Astrocyte (in vitro differentiated cells and primary cell): ENCODE measurements around the gene KBTBD12.

ENCODE experiments used
- EZH2 ChIP-seq: IDR thresholded peaks from 2 replicates; pipeline ENCODE4 v1.6.1; 2012; ENCODE audit warnings: mild to moderate bottlenecking, low read length, inconsistent platforms; ENCODE audit not compliant: insufficient read depth
- TF ChIP-seq, protein P1 (sequence below): IDR thresholded peaks from 2 replicates; pipeline ENCODE4 v1.5.1; 2011; ENCODE audit warnings: low read depth, mild to moderate bottlenecking, inconsistent platforms, low read length, moderate library complexity; ENCODE audit not compliant: insufficient read depth

DNA sequence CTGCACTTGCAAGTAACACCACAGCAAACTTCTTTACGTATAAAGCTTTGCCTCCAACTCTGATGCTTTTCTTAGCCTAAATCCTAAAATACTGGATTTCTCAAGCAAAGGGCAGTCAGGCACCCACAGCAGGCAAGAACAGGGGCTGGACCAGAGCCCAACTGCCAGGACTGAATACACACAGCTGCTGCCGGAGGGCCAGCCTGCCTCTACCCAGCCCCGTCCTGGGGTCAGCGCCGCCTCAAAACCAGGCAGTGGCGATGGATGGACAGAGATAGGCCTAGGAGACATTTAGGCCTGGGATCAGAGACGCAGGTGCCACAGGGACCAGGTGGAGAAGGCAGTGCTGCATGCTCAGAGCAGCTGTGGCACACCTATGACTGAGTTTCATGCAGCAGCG, 89.6 kb downstream of the KBTBD12 start:
- TF ChIP-seq, protein P1, sequence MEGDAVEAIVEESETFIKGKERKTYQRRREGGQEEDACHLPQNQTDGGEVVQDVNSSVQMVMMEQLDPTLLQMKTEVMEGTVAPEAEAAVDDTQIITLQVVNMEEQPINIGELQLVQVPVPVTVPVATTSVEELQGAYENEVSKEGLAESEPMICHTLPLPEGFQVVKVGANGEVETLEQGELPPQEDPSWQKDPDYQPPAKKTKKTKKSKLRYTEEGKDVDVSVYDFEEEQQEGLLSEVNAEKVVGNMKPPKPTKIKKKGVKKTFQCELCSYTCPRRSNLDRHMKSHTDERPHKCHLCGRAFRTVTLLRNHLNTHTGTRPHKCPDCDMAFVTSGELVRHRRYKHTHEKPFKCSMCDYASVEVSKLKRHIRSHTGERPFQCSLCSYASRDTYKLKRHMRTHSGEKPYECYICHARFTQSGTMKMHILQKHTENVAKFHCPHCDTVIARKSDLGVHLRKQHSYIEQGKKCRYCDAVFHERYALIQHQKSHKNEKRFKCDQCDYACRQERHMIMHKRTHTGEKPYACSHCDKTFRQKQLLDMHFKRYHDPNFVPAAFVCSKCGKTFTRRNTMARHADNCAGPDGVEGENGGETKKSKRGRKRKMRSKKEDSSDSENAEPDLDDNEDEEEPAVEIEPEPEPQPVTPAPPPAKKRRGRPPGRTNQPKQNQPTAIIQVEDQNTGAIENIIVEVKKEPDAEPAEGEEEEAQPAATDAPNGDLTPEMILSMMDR, result no peak
- no peak for TF ChIP-seq EZH2
